Ascending aorta (tissue), 2 donors: Measurements from ENCODE around the gene ACP7. TPM values are rescaled to one million over a fixed set of nuclear protein-coding genes. Genes with fewer than 3 reads are reported as not detected.

Source experiments
- DNase-seq, 2 donors: peaks; one replicate each; pipeline ENCODE4 v3.0.0-alpha.2; 2019; ENCODE audit warnings: low spot score in 2 of 2
- H3K27ac ChIP-seq, 2 donors: fragments of 200-600 bp; sonication (generic); one replicate each; pipeline ENCODE4 v1.5.1; 2016 to 2017; ENCODE audit warnings: mild to moderate bottlenecking in 1 of 2
- H3K27me3 ChIP-seq: fragments of 200-600 bp; sonication (generic); one replicate; pipeline ENCODE4 v1.5.1; 2017
- H3K36me3 ChIP-seq, 2 donors: fragments of 200-600 bp; sonication (generic); one replicate each; pipeline ENCODE4 v1.5.1; 2016
- H3K4me1 ChIP-seq, 2 donors: fragments of 200-600 bp; sonication (generic); one replicate each; pipeline ENCODE4 v1.5.1; 2016 to 2017; ENCODE audit warnings: mild to moderate bottlenecking in 1 of 2
- H3K4me3 ChIP-seq, 2 donors: fragments of 200-600 bp; sonication (generic); one replicate each; pipeline ENCODE4 v1.5.1; 2016 to 2017; ENCODE audit warnings: mild to moderate bottlenecking in 1 of 2
- H3K9me3 ChIP-seq, 2 donors: fragments of 200-600 bp; sonication (generic); one replicate each; pipeline ENCODE4 v1.5.1; 2016
- intact Hi-C: fragments of 100-400 bp; cut with DNase I; formaldehyde crosslinking; loops from one replicate; pipeline ENCODE4 v1.15.1; 2023
- total RNA-seq: library from RNA; depleted of rRNA; stranded (reverse); fragments of >200 nt; gene quantifications from one replicate; pipeline ENCODE4 v1.1.0, GENCODE V29; 2016
- TF ChIP-seq, protein P1 (sequence below), 3 experiments: fragments of 200-600 bp in 2 of 3; fragments of 450-650 bp in 1 of 3; sonication (generic) in 2 of 3; IDR thresholded peaks; one replicate each; pipeline ENCODE4 v1.5.1; 2016 to 2019; ENCODE audit warnings: antibody characterized with exemption in 3 of 3, mild to moderate bottlenecking in 1 of 3, moderate library complexity in 1 of 3

ACP7 gene
- total RNA-seq, 1 donor from 2014 or later: not detected

DNA sequence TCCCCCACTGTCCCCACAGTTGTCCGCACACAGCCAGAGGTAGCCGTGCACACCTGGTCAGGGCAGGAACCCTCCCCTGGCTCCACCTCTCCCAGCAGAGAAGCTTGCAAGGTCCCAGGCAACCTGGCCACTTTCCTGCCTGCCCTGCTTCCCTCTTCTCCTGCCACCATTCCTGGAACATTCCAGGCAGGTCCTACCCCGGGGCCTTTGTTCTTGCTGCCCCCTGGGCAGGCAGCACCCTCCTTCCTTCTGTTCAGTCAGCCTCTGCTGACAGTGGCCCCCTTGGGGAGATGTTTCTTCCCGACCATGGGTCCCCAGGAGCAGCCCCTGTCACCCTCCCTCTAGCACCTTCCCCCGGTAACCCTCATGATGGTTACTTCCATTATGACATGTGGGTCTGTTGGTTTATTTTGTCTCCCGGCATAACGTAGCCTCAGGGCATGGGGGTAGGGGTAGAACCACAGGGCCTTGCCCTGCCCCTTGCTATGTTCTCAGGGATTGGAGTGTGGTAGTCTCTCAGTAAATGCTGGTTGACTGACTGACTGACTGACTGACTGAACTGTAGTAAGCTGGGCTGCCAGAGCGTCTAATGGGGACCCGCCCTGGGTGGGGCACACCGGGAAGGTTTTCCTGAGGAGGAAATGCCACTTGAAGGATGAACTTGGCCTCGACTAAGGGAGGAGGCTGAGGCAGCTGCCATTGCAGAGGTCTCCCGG lies 52.2 kb downstream of the ACP7 start:
- intact Hi-C loops: no loop called here
- Histone ChIP-seq H3K27ac (no peak overlapping the region), H3K36me3 (no peaks in the 10 kb centered on the region), H3K27me3 (no peaks in the 10 kb centered on the region), H3K9me3 (no peaks in the 10 kb centered on the region), H3K4me1 (peaks cover 4 to 19% of the 10 kb centered on the region in 2 donors), H3K4me3 (no peak overlapping the region)
- TF ChIP-seq, protein P1, sequence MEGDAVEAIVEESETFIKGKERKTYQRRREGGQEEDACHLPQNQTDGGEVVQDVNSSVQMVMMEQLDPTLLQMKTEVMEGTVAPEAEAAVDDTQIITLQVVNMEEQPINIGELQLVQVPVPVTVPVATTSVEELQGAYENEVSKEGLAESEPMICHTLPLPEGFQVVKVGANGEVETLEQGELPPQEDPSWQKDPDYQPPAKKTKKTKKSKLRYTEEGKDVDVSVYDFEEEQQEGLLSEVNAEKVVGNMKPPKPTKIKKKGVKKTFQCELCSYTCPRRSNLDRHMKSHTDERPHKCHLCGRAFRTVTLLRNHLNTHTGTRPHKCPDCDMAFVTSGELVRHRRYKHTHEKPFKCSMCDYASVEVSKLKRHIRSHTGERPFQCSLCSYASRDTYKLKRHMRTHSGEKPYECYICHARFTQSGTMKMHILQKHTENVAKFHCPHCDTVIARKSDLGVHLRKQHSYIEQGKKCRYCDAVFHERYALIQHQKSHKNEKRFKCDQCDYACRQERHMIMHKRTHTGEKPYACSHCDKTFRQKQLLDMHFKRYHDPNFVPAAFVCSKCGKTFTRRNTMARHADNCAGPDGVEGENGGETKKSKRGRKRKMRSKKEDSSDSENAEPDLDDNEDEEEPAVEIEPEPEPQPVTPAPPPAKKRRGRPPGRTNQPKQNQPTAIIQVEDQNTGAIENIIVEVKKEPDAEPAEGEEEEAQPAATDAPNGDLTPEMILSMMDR (IDR thresholded peaks at IDR 0.05): no peak
- DNase-seq: no peak

DNA sequence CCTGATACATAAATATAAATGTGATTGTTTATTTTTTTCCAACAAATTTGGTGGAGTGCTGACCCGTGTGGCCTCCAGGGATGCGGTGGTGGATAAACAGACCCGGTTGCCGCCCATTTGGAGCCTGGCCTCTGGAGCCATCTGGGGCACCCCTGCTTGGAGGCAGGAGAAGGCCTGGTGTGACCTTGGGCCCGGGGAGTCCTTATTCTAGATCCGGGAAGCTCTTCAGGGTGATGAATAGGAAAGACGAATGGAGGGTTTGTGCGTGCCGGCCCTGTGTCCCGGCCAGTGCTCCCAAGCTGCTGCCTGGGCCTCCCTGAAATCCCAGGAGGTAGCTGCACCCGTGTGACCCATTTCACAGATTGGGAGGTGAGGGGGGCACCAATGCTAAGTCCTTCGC lies 53.0 kb downstream of the ACP7 start:
- H3K27ac ChIP-seq: no peak overlapping the region
- H3K27me3 ChIP-seq: no peaks in the 10 kb centered on the region
- TF ChIP-seq, protein P1 (IDR thresholded peaks at IDR 0.05): no peak
- no peaks in the 10 kb centered on the region for H3K9me3 ChIP-seq
- no peaks in the 10 kb centered on the region for H3K36me3 ChIP-seq
- intact Hi-C loops: no loop called here
- H3K4me1 ChIP-seq: peaks cover 2 to 14% of the 10 kb centered on the region in 2 donors
- H3K4me3 ChIP-seq: no peak overlapping the region
- no peak for DNase-seq

DNA sequence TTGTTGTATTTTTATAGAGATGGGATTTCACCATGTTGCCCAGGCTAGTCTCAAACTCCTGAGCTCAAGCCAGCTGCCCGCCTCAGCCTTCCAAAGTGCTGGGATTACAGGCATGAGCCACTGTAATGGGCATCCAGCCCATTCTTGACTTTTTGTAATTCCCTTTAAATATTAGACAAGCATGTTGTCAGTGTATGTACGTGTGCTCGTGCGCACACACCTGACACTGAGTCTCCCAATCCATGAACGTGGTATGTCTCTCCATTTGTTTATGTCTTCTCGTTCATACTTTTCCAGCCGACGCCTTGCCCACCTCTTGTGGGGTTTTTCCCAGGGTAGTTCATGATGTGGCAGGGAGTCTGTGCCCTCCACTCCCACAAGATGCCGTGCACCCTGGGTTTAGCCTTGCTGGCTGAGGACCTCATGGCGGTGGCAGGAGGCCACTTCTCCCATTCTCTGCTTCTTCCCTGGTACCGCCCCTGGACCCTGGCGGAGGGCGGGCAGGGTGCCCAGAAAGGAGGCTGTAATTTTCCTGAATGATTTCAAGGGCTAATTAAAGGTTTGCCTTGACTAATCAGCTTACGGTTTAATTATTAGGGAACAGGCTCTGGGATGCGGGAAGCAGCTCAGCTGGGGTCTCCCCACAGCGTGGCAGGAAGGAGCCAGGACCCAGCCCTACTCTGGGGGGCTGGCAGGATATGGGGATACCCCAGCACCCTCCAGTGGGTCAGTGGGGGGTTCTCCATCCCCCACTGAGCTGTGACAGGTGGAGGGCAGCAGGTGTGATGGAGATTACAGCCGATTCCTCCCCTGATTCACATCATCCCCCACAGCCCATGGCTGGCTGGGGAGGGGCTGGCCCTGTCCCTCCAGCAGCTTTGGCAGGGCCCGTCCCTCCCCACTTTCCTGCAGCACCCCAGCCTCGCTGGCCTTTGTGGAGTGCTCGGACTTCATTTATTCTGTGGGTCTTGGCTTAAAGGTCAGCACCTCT lies 54.3 kb downstream of the ACP7 start:
- H3K4me1 ChIP-seq: peaks cover 2 to 14% of the 10 kb centered on the region in 2 donors

DNA sequence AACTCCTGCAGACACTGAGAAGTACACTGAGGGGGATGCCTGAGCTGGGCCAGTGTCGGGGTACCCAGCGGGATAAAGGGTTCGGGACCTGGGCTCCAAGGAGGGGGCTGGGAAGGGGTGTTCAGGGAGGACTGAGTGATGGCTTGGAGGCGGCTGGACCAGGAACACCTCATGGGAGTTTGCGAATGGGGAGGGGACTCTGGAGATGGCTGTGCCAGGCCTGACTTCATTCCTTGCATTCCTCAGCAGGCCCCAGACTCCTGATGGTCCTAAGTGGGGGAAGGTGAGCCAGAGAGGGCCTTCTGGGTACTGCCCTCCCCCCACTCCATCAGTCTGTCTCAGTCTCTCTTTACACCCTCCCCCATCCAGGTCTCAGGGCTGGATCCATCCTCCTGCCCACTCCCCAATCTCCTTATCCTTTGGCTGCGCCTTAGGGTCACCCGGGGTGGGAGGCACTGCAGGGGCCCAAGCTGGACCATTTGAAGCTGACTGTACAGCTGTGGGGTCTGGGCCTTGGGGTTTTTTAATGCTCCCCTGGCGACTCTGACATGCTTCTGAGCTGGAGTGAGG lies 55.2 kb downstream of the ACP7 start:
- intact Hi-C loops: no loop called here
- H3K4me3 ChIP-seq: no peak overlapping the region

More for the DNA sequence above, 54.3 kb downstream of the ACP7 start:
- Histone ChIP-seq H3K27me3 (no peaks in the 10 kb centered on the region), H3K27ac (no peak overlapping the region), H3K9me3 (no peaks in the 10 kb centered on the region), H3K36me3 (no peaks in the 10 kb centered on the region), H3K4me3 (no peak overlapping the region)
- TF ChIP-seq, protein P1 (IDR thresholded peaks at IDR 0.05): no peak
- intact Hi-C loops: no loop called here
- DNase-seq: no peak

DNA sequence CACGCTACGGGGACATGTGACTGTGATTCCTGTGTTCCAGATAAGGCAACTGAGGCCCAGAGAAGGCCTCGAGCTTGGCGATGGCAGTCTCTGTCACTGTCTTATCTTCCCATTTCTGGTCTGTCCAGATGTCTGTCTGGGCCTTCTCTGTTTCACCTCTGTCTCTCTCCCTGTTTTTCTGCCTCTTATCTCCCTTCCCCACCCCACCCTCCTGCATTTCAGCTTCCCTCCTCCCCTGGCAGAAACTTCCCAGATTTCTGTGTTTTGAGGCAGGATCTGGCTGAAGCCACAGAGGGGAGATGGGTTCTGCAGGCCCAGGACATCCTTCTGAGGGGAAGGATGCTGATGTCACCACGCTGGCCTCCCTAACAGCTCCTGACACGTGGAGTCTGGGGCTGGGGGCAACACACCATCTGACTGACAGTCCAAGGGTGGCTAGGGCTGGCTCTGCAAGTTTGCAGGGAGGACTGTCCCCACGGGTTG lies 55.8 kb downstream of the ACP7 start:
- intact Hi-C loops: no loop called here
- TF ChIP-seq, protein P1 (IDR thresholded peaks at IDR 0.05): no peak
- no peak overlapping the region for H3K4me3 ChIP-seq
- no peak for DNase-seq
- H3K4me1 ChIP-seq: peaks cover 2 to 23% of the 10 kb centered on the region in 2 donors
- peak overlapping the region in 1 of 2 donors; percentile 47 for H3K27ac ChIP-seq
- H3K27me3 ChIP-seq: no peaks in the 10 kb centered on the region
- H3K9me3 ChIP-seq: no peaks in the 10 kb centered on the region
- H3K36me3 ChIP-seq: no peaks in the 10 kb centered on the region

More for the DNA sequence above, 55.2 kb downstream of the ACP7 start:
- DNase-seq: no peak
- Histone ChIP-seq H3K9me3 (no peaks in the 10 kb centered on the region), H3K27me3 (no peaks in the 10 kb centered on the region), H3K4me1 (peaks cover 2 to 18% of the 10 kb centered on the region in 2 donors), H3K27ac (peak overlapping the region in 1 of 2 donors; percentile 47), H3K36me3 (no peaks in the 10 kb centered on the region)
- TF ChIP-seq, protein P1 (IDR thresholded peaks at IDR 0.05): no peak
